Mammary epithelial cell (primary cell): Measurements from ENCODE around the gene HAO2.

ENCODE experiments used
- EZH2 ChIP-seq: IDR thresholded peaks from 2 replicates; pipeline ENCODE4 v1.6.1; 2012; ENCODE audit warnings: low read length, inconsistent platforms, borderline replicate concordance
- TF ChIP-seq, protein P1 (sequence below), 2 donors: IDR thresholded peaks in 1 of 2; conservative IDR thresholded peaks in 1 of 2; 2 replicates each; pipeline ENCODE4 v1.5.1; 2011 to 2012; ENCODE audit warnings: inconsistent platforms in 2 of 2, low read length in 2 of 2, mild to moderate bottlenecking in 2 of 2, control low read depth in 1 of 2, low read depth in 1 of 2; ENCODE audit not compliant: insufficient read depth in 1 of 2; ENCODE audit errors: extremely low read depth in 1 of 2

GRCh38 chr1:119324198-119324597 is 44.4 kb upstream of the HAO2 start:
- TF ChIP-seq, protein P1, sequence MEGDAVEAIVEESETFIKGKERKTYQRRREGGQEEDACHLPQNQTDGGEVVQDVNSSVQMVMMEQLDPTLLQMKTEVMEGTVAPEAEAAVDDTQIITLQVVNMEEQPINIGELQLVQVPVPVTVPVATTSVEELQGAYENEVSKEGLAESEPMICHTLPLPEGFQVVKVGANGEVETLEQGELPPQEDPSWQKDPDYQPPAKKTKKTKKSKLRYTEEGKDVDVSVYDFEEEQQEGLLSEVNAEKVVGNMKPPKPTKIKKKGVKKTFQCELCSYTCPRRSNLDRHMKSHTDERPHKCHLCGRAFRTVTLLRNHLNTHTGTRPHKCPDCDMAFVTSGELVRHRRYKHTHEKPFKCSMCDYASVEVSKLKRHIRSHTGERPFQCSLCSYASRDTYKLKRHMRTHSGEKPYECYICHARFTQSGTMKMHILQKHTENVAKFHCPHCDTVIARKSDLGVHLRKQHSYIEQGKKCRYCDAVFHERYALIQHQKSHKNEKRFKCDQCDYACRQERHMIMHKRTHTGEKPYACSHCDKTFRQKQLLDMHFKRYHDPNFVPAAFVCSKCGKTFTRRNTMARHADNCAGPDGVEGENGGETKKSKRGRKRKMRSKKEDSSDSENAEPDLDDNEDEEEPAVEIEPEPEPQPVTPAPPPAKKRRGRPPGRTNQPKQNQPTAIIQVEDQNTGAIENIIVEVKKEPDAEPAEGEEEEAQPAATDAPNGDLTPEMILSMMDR (conservative IDR thresholded peaks at IDR 0.05 in 1 of 2, IDR thresholded peaks at IDR 0.05 in 1 of 2; ENCODE audit: extremely low read depth in 1 of 2, insufficient read depth in 1 of 2, low read depth in 1 of 2, low read length in 2 of 2), result no peak
- no peak for TF ChIP-seq EZH2
